Measurements from ENCODE around the gene SYK. TPM values are rescaled to one million over a fixed set of nuclear protein-coding genes. Genes with fewer than 3 reads are reported as not detected.
"Not testable (repeated sequence)": the region's sequence is repeated elsewhere in the genome, so short reads cannot be mapped to it uniquely, and the experiment has no call there.

The SYK gene
- total RNA-seq, 1 donor from 2014 or later, result 0.41 TPM

GRCh38 chr9:90789862-90790261 lies 11.8 kb upstream of the SYK start:
- Histone ChIP-seq H3K9ac (ENCODE audit: low read length) (no peak overlapping the region), H3K4me3 (ENCODE audit: insufficient read depth, low read depth, low read length) (no peak overlapping the region), H2AFZ (ENCODE audit: low read depth, low read length) (no peak overlapping the region), H3K27me3 (ENCODE audit: insufficient read depth, low read length) (no peaks in the 10 kb centered on the region), H3K9me3 (ENCODE audit: insufficient read depth, low read depth, low read length) (no peaks in the 10 kb centered on the region), H3K79me2 (ENCODE audit: insufficient read depth, low read length) (no peaks in the 10 kb centered on the region), H4K20me1 (ENCODE audit: insufficient read depth, low read length) (no peaks in the 10 kb centered on the region), H3K27ac (ENCODE audit: low read depth, low read length) (no peak overlapping the region), H3K4me2 (ENCODE audit: low read length) (no peak overlapping the region), H3K4me1 (ENCODE audit: insufficient read depth, low read length) (no peaks in the 10 kb centered on the region), H3K36me3 (ENCODE audit: insufficient read depth, low read length) (no peaks in the 10 kb centered on the region)
- no peak overlapping the region for H3K27ac Mint-ChIP-seq (ENCODE audit: unreplicated experiment)
- no peak for DNase-seq (ENCODE audit: low read depth)
- no peak overlapping the region for H3K4me3 Mint-ChIP-seq (ENCODE audit: unreplicated experiment)
- H3K36me3 Mint-ChIP-seq (ENCODE audit: low read depth, unreplicated experiment), result no peaks in the 10 kb centered on the region
- H3K9me3 Mint-ChIP-seq (ENCODE audit: unreplicated experiment), result peaks cover 2% of the 10 kb centered on the region
- H3K4me1 Mint-ChIP-seq (ENCODE audit: low read depth, unreplicated experiment), result no peaks in the 10 kb centered on the region
- no peak for TF ChIP-seq EZH2 (IDR thresholded peaks at IDR 0.05; ENCODE audit: insufficient read depth, low read length)
- no peak for TF ChIP-seq CTCF (IDR thresholded peaks at IDR 0.05; ENCODE audit: insufficient read depth, low read depth, low read length)
- H3K27me3 Mint-ChIP-seq (ENCODE audit: low read depth, unreplicated experiment), result no peaks in the 10 kb centered on the region
- no peak for FAIRE-seq

GRCh38 chr9:90793024-90793423 lies 8.6 kb upstream of the SYK start:
- H3K4me1 Mint-ChIP-seq (ENCODE audit: low read depth, unreplicated experiment); H3K4me3 Mint-ChIP-seq (ENCODE audit: unreplicated experiment); H3K4me1 ChIP-seq (ENCODE audit: insufficient read depth, low read length); H3K9me3 ChIP-seq (ENCODE audit: insufficient read depth, low read depth, low read length); H3K27me3 ChIP-seq (ENCODE audit: insufficient read depth, low read length); H3K4me3 ChIP-seq (ENCODE audit: insufficient read depth, low read depth, low read length); H3K36me3 ChIP-seq (ENCODE audit: insufficient read depth, low read length); H3K4me2 ChIP-seq (ENCODE audit: low read length); H3K9me3 Mint-ChIP-seq (ENCODE audit: unreplicated experiment); FAIRE-seq; H3K27ac Mint-ChIP-seq (ENCODE audit: unreplicated experiment); H4K20me1 ChIP-seq (ENCODE audit: insufficient read depth, low read length); H3K9ac ChIP-seq (ENCODE audit: low read length); H3K79me2 ChIP-seq (ENCODE audit: insufficient read depth, low read length); H2AFZ ChIP-seq (ENCODE audit: low read depth, low read length); H3K27me3 Mint-ChIP-seq (ENCODE audit: low read depth, unreplicated experiment); H3K27ac ChIP-seq (ENCODE audit: low read depth, low read length); DNase-seq (ENCODE audit: low read depth); H3K36me3 Mint-ChIP-seq (ENCODE audit: low read depth, unreplicated experiment): not testable (repeated sequence)

GRCh38 chr9:90793729-90794128 lies 7.9 kb upstream of the SYK start:
- Histone ChIP-seq H4K20me1 (ENCODE audit: insufficient read depth, low read length) (no peaks in the 10 kb centered on the region), H3K4me2 (ENCODE audit: low read length) (no peak overlapping the region), H3K27ac (ENCODE audit: low read depth, low read length) (no peak overlapping the region), H3K9me3 (ENCODE audit: insufficient read depth, low read depth, low read length) (no peaks in the 10 kb centered on the region), H3K27me3 (ENCODE audit: insufficient read depth, low read length) (no peaks in the 10 kb centered on the region), H3K4me1 (ENCODE audit: insufficient read depth, low read length) (no peaks in the 10 kb centered on the region), H3K79me2 (ENCODE audit: insufficient read depth, low read length) (no peaks in the 10 kb centered on the region), H3K36me3 (ENCODE audit: insufficient read depth, low read length) (no peaks in the 10 kb centered on the region), H3K9ac (ENCODE audit: low read length) (no peak overlapping the region), H2AFZ (ENCODE audit: low read depth, low read length) (no peak overlapping the region), H3K4me3 (ENCODE audit: insufficient read depth, low read depth, low read length) (no peak overlapping the region)
- Mint-ChIP-seq H3K4me3 (ENCODE audit: unreplicated experiment) (no peak overlapping the region), H3K4me1 (ENCODE audit: low read depth, unreplicated experiment) (no peaks in the 10 kb centered on the region), H3K27ac (ENCODE audit: unreplicated experiment) (no peak overlapping the region), H3K9me3 (ENCODE audit: unreplicated experiment) (peaks cover 4% of the 10 kb centered on the region), H3K36me3 (ENCODE audit: low read depth, unreplicated experiment) (no peaks in the 10 kb centered on the region), H3K27me3 (ENCODE audit: low read depth, unreplicated experiment) (peaks cover 7% of the 10 kb centered on the region)
- FAIRE-seq (no peak), DNase-seq (ENCODE audit: low read depth) (no peak)
- TF ChIP-seq EZH2 (IDR thresholded peaks at IDR 0.05; ENCODE audit: insufficient read depth, low read length) (no peak), CTCF (IDR thresholded peaks at IDR 0.05; ENCODE audit: insufficient read depth, low read depth, low read length) (no peak)
